Measurements from ENCODE around the gene FAM221A.
"Not testable (repeated sequence)": the region's sequence is repeated elsewhere in the genome, so short reads cannot be mapped to it uniquely, and the experiment has no call there.

The FAM221A gene

GRCh38 chr7:23709081-23709750 is 29.2 kb downstream of the FAM221A start:
- no peak for DNase-seq (ENCODE audit: low read depth)

GRCh38 chr7:23710000-23710399 is 30.0 kb downstream of the FAM221A start, which contains the start of gene STK31:
Gene STK31, plus strand, starts transcription at chr7:23710219. Its CDS starts 67 bp downstream, at chr7:23710286.
- DNase-seq (ENCODE audit: low read depth) = no peak

- no peak for DNase-seq (ENCODE audit: low read depth)
Observed at GRCh38 chr7:23712368-23713284, 32.6 kb downstream of the FAM221A start.

- no peak for DNase-seq (ENCODE audit: low read depth)
Observed at GRCh38 chr7:23713285-23714149, 33.5 kb downstream of the FAM221A start.

- DNase-seq (ENCODE audit: low read depth) = no peak
Observed at GRCh38 chr7:23714150-23714464, 34.1 kb downstream of the FAM221A start.

- DNase-seq (ENCODE audit: low read depth) = no peak
Observed at GRCh38 chr7:23714579-23714978, 34.6 kb downstream of the FAM221A start.

- no peak for DNase-seq (ENCODE audit: low read depth)
Observed at GRCh38 chr7:23715099-23715498, 35.1 kb downstream of the FAM221A start.

- DNase-seq (ENCODE audit: low read depth) = no peak
Observed at GRCh38 chr7:23717788-23718187, 37.8 kb downstream of the FAM221A start.

GRCh38 chr7:23721456-23721855 is 41.5 kb downstream of the FAM221A start:
- DNase-seq (ENCODE audit: low read depth) = no peak

GRCh38 chr7:23722587-23723216 is 42.7 kb downstream of the FAM221A start:
- DNase-seq (ENCODE audit: low read depth) = not testable (repeated sequence)

GRCh38 chr7:23724113-23724512 is 44.1 kb downstream of the FAM221A start:
- DNase-seq (ENCODE audit: low read depth) = not testable (repeated sequence)

- DNase-seq (ENCODE audit: low read depth) = no peak
Observed at GRCh38 chr7:23742051-23742450, 62.1 kb downstream of the FAM221A start.

GRCh38 chr7:23743226-23743625 is 63.2 kb downstream of the FAM221A start:
- DNase-seq (ENCODE audit: low read depth) = no peak

GRCh38 chr7:23746629-23747028 is 66.6 kb downstream of the FAM221A start:
- no peak for DNase-seq (ENCODE audit: low read depth)

- no peak for DNase-seq (ENCODE audit: low read depth)
Observed at GRCh38 chr7:23751852-23752251, 71.9 kb downstream of the FAM221A start.
